NCI-H510A treated with DMSO at 0.1 percent for 48 hours (cell line): ENCODE data around the gene PLAAT1.

Experiments used
- DNase-seq: peaks from one replicate; lab custom pipeline; 2025; lab: John Stamatoyannopoulos, UW

PLAAT1 gene

GRCh38 chr3:193240850-193241706 lies at the start of gene PLAAT1:
Gene PLAAT1 (plus strand): TSS chr3:193241222. CDS start chr3:193255651, 14,429 bp downstream.
- peak; percentile 77 for DNase-seq

- DNase-seq = no peak
These were observed 46.7 kb upstream of the PLAAT1 start for GRCh38 chr3:193194371-193194770.

- DNase-seq = no peak
These were observed 44.3 kb upstream of the PLAAT1 start for GRCh38 chr3:193196746-193197145.

- peak; percentile 85 for DNase-seq
These were observed 33.4 kb upstream of the PLAAT1 start for GRCh38 chr3:193207290-193208273.

- DNase-seq = no peak
These were observed 30.4 kb upstream of the PLAAT1 start for GRCh38 chr3:193210618-193211017.

GRCh38 chr3:193211173-193211572 lies 29.8 kb upstream of the PLAAT1 start:
- no peak for DNase-seq

- no peak for DNase-seq
These were observed 29.0 kb upstream of the PLAAT1 start for GRCh38 chr3:193211984-193212383.

- DNase-seq = no peak
These were observed 28.2 kb upstream of the PLAAT1 start for GRCh38 chr3:193212844-193213243.

- peak; percentile 33 for DNase-seq
These were observed 26.6 kb upstream of the PLAAT1 start for GRCh38 chr3:193214445-193214844.

GRCh38 chr3:193225302-193226125 lies 15.5 kb upstream of the PLAAT1 start:
- no peak for DNase-seq

GRCh38 chr3:193228206-193228605 lies 12.8 kb upstream of the PLAAT1 start:
- no peak for DNase-seq

GRCh38 chr3:193229851-193230420 lies 11.1 kb upstream of the PLAAT1 start:
- DNase-seq = no peak

GRCh38 chr3:193230610-193231009 lies 10.4 kb upstream of the PLAAT1 start:
- peak; percentile 7 for DNase-seq

- DNase-seq = no peak
These were observed 9.8 kb upstream of the PLAAT1 start for GRCh38 chr3:193231201-193231600.

- no peak for DNase-seq
These were observed 4.4 kb upstream of the PLAAT1 start for GRCh38 chr3:193236599-193236998.

- DNase-seq = no peak
These were observed 4.0 kb upstream of the PLAAT1 start for GRCh38 chr3:193237030-193237429.

- DNase-seq = no peak
These were observed 579 bp upstream of the PLAAT1 start for GRCh38 chr3:193240436-193240849.

GRCh38 chr3:193241716-193242115 lies 694 bp downstream of the PLAAT1 start:
- DNase-seq = no peak

- DNase-seq = no peak
These were observed 2.5 kb downstream of the PLAAT1 start for GRCh38 chr3:193243571-193243970.

- no peak for DNase-seq
These were observed 7.9 kb downstream of the PLAAT1 start for GRCh38 chr3:193248848-193249468.

GRCh38 chr3:193250492-193250891 lies 9.5 kb downstream of the PLAAT1 start:
- no peak for DNase-seq
